HEK293T (cell line): ENCODE data around the gene UBE2K.

Experiments used
- BHLHE40 ChIP-seq: fragments of 450-650 bp; IDR thresholded peaks from 2 replicates; pipeline ENCODE4 v1.6.1; 2016; ENCODE audit warnings: mild to moderate bottlenecking, moderate library complexity, borderline replicate concordance
- FOXM1 ChIP-seq: fragments of 450-650 bp; IDR thresholded peaks from 2 replicates; pipeline ENCODE4 v1.6.1; 2017; ENCODE audit warnings: mild to moderate bottlenecking, borderline replicate concordance
- L3MBTL2 ChIP-seq: fragments of 450-650 bp; conservative IDR thresholded peaks from 2 replicates; pipeline ENCODE4 v1.6.1; 2016; ENCODE audit warnings: mild to moderate bottlenecking
- LEF1 ChIP-seq: fragments of 450-650 bp; IDR thresholded peaks from 2 replicates; pipeline ENCODE4 v1.6.1; 2017; ENCODE audit warnings: mild to moderate bottlenecking, borderline replicate concordance
- SUZ12 ChIP-seq: fragments of 450-650 bp; IDR thresholded peaks from 2 replicates; pipeline ENCODE4 v1.6.1; 2016; ENCODE audit warnings: mild to moderate bottlenecking
- TARDBP ChIP-seq: fragments of 450-650 bp; IDR thresholded peaks from 2 replicates; pipeline ENCODE4 v1.6.1; 2016

GRCh38 chr4:39763714-39764572 is 66.0 kb downstream of the UBE2K start:
- TF ChIP-seq FOXM1 (no peak), LEF1 (no peak), SUZ12 (no peak), BHLHE40 (no peak), TARDBP (no peak), L3MBTL2 (no peak)
